HepG2 (cell line): ENCODE results near the gene CENPO. TPM values are rescaled to one million over a fixed set of nuclear protein-coding genes. Genes with fewer than 3 reads are reported as not detected.

Experiments
- ATAC-seq: fragments of 200-7000 bp; cut with Tn5 transposase; 3 replicates; pipeline ENCODE4 v1.9.1; 2020; ENCODE audit warnings: mild to moderate bottlenecking, moderate library complexity
- BruUV-seq: library from RNA; stranded (reverse); fragments of 400-500 nt; replicated peaks from 2 replicates; lab custom pipeline; 2021; lab: Mats Ljungman, UMichigan
- CTCF ChIA-PET: fragments of 300-600 bp; formaldehyde crosslinking; extraction: SDS; loops from one replicate; lab custom pipeline; 2021; ENCODE audit warnings: low total read pairs, inconsistent platforms, low intra/inter-chr PET ratio; lab: Yijun Ruan, JAX
- POLR2A ChIA-PET: fragments of 350-600 bp; sonication (Branson Sonifier 250); formaldehyde crosslinking; loops from one replicate; lab custom pipeline; 2020; ENCODE audit warnings: antibody characterized with exemption, inconsistent platforms; lab: Yijun Ruan, JAX
- DNase-seq: peaks from one replicate; pipeline ENCODE4 v3.0.0-alpha.2; 2015; ENCODE audit warnings: low spot score
- FAIRE-seq: peaks from 3 replicates; lab custom pipeline; 2011; peaks lifted over from hg19 to GRCh38; lab: Jason Lieb, UNC
- H2AFZ ChIP-seq: one replicate; pipeline ENCODE4 v1.6.1; 2011; ENCODE audit warnings: low read length, inconsistent platforms
- H3K27ac ChIP-seq: fragments of 300-600 bp; 3 replicates; pipeline ENCODE4 v1.8.0; 2011; ENCODE audit warnings: mixed run types, mild to moderate bottlenecking, mixed read lengths, low read length, inconsistent platforms; ENCODE audit not compliant: insufficient read depth; ENCODE audit errors: extremely low read length
- H3K27me3 ChIP-seq, 2 experiments: fragments of 200-600 bp in 1 of 2; 2 replicates in 1 of 2; 3 replicates in 1 of 2; pipeline versions ENCODE4 v1.6.0 to v1.8.0; 2011; ENCODE audit warnings: low read length in 2 of 2, mild to moderate bottlenecking in 2 of 2, moderate library complexity in 2 of 2, inconsistent platforms in 1 of 2; ENCODE audit not compliant: insufficient read depth in 2 of 2, control insufficient read depth in 1 of 2
- H3K36me3 ChIP-seq, 2 experiments: fragments of 200-600 bp in 1 of 2; replicated peaks in 1 of 2; 2 replicates in 1 of 2; 3 replicates in 1 of 2; pipeline versions ENCODE4 v1.5.1 to v1.8.0; 2011; ENCODE audit warnings: low read length in 2 of 2, inconsistent platforms in 1 of 2; ENCODE audit not compliant: insufficient read depth in 2 of 2, control insufficient read depth in 1 of 2
- H3K4me1 ChIP-seq: 2 replicates; pipeline ENCODE4 v1.5.1; 2012; ENCODE audit warnings: low read length, inconsistent platforms; ENCODE audit not compliant: insufficient read depth
- H3K4me2 ChIP-seq: 2 replicates; pipeline ENCODE4 v1.6.0; 2011; ENCODE audit warnings: low read depth, low read length, inconsistent platforms
- H3K4me3 ChIP-seq, 3 experiments: fragments of 200-600 bp in 1 of 3; sonication (generic), shearing (Covaris generic) in 1 of 3; replicated peaks in 1 of 3; 2 replicates each; pipeline ENCODE4 v1.5.1; 2011 to 2016; ENCODE audit warnings: low read length in 3 of 3, inconsistent platforms in 2 of 3, low read depth in 2 of 3, mild to moderate bottlenecking in 2 of 3, control low read depth in 1 of 3, mixed read lengths in 1 of 3; ENCODE audit not compliant: insufficient read depth in 1 of 3
- H3K79me2 ChIP-seq: one replicate; pipeline ENCODE4 v1.6.1; 2011; ENCODE audit warnings: low read length, inconsistent platforms; ENCODE audit not compliant: insufficient read depth
- H3K9ac ChIP-seq: 2 replicates; pipeline ENCODE4 v1.6.0; 2011; ENCODE audit warnings: mild to moderate bottlenecking, low read depth, low read length, inconsistent platforms; ENCODE audit not compliant: insufficient read depth
- H3K9me3 ChIP-seq: 2 replicates; pipeline ENCODE4 v1.5.1; 2012; ENCODE audit warnings: mild to moderate bottlenecking, low read length
- H4K20me1 ChIP-seq: 2 replicates; pipeline ENCODE4 v1.6.0; 2011; ENCODE audit warnings: inconsistent platforms, mild to moderate bottlenecking, low read length, moderate library complexity; ENCODE audit not compliant: insufficient read depth
- KLF15 ChIP-seq: sonication (generic); formaldehyde crosslinking; IDR thresholded peaks from 2 replicates; pipeline ENCODE4 v1.8.1; 2023; ENCODE audit warnings: borderline replicate concordance, mild to moderate bottlenecking, inconsistent platforms, missing genetic modification reagents, mixed read lengths
- NR2F6 ChIP-seq, 2 experiments: IDR thresholded peaks; 2 replicates each; pipeline ENCODE4 v1.6.1; 2016; ENCODE audit warnings: antibody characterized with exemption in 1 of 2, mild to moderate bottlenecking in 1 of 2
- RARA ChIP-seq: IDR thresholded peaks from 2 replicates; pipeline ENCODE4 v1.6.1; 2016; ENCODE audit warnings: missing genetic modification reagents, missing compliant biosample characterization
- SYNCRIP ChIP-seq: fragments of 200-400 bp; formaldehyde crosslinking; IDR thresholded peaks from 2 replicates; pipeline ENCODE4 v1.6.1; 2018; ENCODE audit warnings: mild to moderate bottlenecking, low read depth, low read length; ENCODE audit not compliant: insufficient read depth
- ZNF556 ChIP-seq: sonication (generic); formaldehyde crosslinking; IDR thresholded peaks from 2 replicates; pipeline ENCODE4 v1.4.0; 2020; ENCODE audit warnings: mild to moderate bottlenecking, missing genetic modification reagents, borderline replicate concordance
- ZNF703 ChIP-seq: sonication (generic); formaldehyde crosslinking; IDR thresholded peaks from 2 replicates; pipeline ENCODE4 v1.5.1; 2020; ENCODE audit warnings: missing genetic modification reagents, mild to moderate bottlenecking, moderate library complexity, borderline replicate concordance
- WGBS: methylation state at CpG from one replicate; pipeline ENCODE4 v1.1.6; 2017; ENCODE audit warnings: low lambda C conversion rate; 5-methylcytosine and 5-hydroxymethylcytosine counted together
- in situ Hi-C: cut with HindIII; loops from 2 replicates; pipeline ENCODE4 v1.10.0; 2017; ENCODE audit warnings: low pct_unique_long_range_greater_than_20kb; ENCODE audit not compliant: extremely low pct_ligation_motif_present
- intact Hi-C: fragments of 100-400 bp; cut with micrococcal nuclease; formaldehyde crosslinking; loops from one replicate; pipeline ENCODE4 v1.10.0; 2022; ENCODE audit not compliant: unreplicated experiment
- polyA plus RNA-seq, 8 experiments: library from polyadenylated mRNA; depleted of rRNA in 3 of 8; stranded (reverse) in 7 of 8; unstranded in 1 of 8; fragments of >200 nt; fragmentation: Illumina TruSeq in 4 of 8; extraction: Trizol in 4 of 8; gene quantifications; 2 replicates each; pipeline versions ENCODE4 v1.2.1 to v1.2.3, GENCODE V29; 2011 to 2016; ENCODE audit warnings: low read depth in 4 of 8, missing spikeins in 1 of 8, mixed read lengths in 1 of 8; ENCODE audit not compliant: insufficient read depth in 1 of 8
- total RNA-seq, 5 experiments: library from RNA; depleted of rRNA; stranded (reverse); fragments of >200 nt; fragmentation: Illumina TruSeq; extraction: Trizol; gene quantifications; 2 replicates each; pipeline ENCODE4 v1.2.3, GENCODE V29; 2016; ENCODE audit warnings: low read depth in 1 of 5
- TF ChIP-seq, protein P1 (sequence below): sonication (generic); formaldehyde crosslinking; conservative IDR thresholded peaks from 2 replicates; pipeline ENCODE4 v1.8.0; 2022; ENCODE audit warnings: low read depth, missing genetic modification reagents

Gene CENPO
- total and polyA plus RNA-seq, 2 of the 13 experiments (the other 11 are each of a cell fraction or from before 2014, with no cell fraction given) = 19.7 to 35.5 TPM

DNA sequence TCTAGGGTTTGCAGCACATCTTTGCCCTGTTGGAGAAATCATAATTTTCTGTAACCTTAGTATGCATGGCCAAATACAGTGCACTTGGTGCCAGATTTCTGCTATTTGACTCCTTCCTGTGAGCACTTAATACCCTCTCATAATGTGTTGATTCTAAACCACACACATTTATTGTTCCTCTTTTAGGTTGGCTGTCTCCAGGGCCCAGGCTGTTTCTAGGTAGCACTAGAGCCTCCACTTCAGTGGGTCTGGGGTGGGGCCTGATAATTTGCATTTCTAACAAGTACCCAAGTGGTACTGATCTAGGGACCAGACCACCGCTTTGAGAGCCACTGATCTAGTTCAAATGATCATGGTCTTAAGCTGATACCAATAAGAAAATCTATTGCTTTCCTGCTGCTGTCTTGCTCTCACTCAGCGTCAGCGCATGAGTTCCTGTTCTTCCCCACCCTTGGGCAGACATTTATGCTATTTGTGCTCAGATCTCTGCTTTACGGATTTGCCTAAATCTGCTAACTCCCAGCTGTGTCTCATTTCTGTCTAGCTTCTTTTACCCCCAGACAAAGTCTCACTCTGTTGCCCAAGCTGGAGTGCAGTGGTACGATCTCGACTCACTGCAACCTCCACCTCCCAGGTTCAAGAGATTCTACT is 7.4 kb upstream of the CENPO start:
- Histone ChIP-seq H3K27ac (no peak overlapping the region), H3K4me3 (no peak overlapping the region), H3K36me3 (peaks cover 0 to 12% of the 10 kb centered on the region in 2 experiments; a peak in 1 of 5 replicates), H3K27me3 (no peaks in the 10 kb centered on the region), H3K79me2 (no peaks in the 10 kb centered on the region), H2AFZ (no peak overlapping the region), H3K4me1 (peaks cover 13% of the 10 kb centered on the region), H3K4me2 (no peak overlapping the region), H3K9me3 (no peaks in the 10 kb centered on the region), H4K20me1 (no peaks in the 10 kb centered on the region), H3K9ac (no peak overlapping the region)
- DNase-seq (no peak), FAIRE-seq (no peak), ATAC-seq (no peak; the same call in 2 of the 3 replicates)
- 81% methylated on average over 6 of the region's 6 CpGs for WGBS
- TF ChIP-seq SYNCRIP = no peak
- TF ChIP-seq, protein P1, sequence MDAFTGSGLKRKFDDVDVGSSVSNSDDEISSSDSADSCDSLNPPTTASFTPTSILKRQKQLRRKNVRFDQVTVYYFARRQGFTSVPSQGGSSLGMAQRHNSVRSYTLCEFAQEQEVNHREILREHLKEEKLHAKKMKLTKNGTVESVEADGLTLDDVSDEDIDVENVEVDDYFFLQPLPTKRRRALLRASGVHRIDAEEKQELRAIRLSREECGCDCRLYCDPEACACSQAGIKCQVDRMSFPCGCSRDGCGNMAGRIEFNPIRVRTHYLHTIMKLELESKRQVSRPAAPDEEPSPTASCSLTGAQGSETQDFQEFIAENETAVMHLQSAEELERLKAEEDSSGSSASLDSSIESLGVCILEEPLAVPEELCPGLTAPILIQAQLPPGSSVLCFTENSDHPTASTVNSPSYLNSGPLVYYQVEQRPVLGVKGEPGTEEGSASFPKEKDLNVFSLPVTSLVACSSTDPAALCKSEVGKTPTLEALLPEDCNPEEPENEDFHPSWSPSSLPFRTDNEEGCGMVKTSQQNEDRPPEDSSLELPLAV (CRISPR knock-in tag) = no peak
- CTCF ChIA-PET = no interaction called here
- no TSS peak for BruUV-seq
- POLR2A ChIA-PET = no interaction called here
- in situ Hi-C loops = no loop called here
- intact Hi-C loops = no loop called here

DNA sequence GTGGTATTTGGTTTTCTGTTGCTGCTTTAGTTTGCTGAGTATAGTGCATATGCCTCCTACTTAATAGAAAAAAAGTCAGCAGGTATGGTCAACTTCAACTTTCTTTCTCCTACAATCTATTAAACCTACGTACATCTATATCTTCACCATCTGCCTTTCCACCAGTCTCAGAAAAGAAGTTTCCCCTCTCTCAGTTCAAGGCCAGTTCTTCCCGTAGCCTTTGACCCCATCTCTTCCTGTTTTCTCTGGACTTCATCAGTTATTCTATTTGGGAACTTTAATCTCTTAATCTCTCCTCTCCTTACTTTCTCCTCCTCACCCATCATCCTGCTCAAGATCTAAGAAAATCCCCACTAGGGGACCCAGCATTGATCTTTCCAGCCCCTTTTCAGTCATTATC is 5.7 kb upstream of the CENPO start:
- BruUV-seq = no TSS peak
- Histone ChIP-seq H3K9ac (no peak overlapping the region), H3K36me3 (peaks cover 0 to 12% of the 10 kb centered on the region in 2 experiments; a peak in 1 of 5 replicates), H3K4me3 (no peak overlapping the region), H3K4me2 (no peak overlapping the region), H2AFZ (no peak overlapping the region), H3K9me3 (no peaks in the 10 kb centered on the region), H4K20me1 (no peaks in the 10 kb centered on the region), H3K4me1 (peaks cover 29% of the 10 kb centered on the region), H3K27me3 (no peaks in the 10 kb centered on the region), H3K79me2 (no peaks in the 10 kb centered on the region), H3K27ac (no peak overlapping the region)
- in situ Hi-C loops = no loop called here
- intact Hi-C loops = no loop called here
- CTCF ChIA-PET = no interaction called here
- DNase-seq = no peak
- no peak for ATAC-seq
- POLR2A ChIA-PET = no interaction called here
- no peak for FAIRE-seq
- 60% methylated on average over 2 of the region's 2 CpGs for WGBS
- no peak for TF ChIP-seq KLF15 (CRISPR knock-in tag)
- TF ChIP-seq RARA (CRISPR knock-in tag) = peak; percentile 72
- no peak for TF ChIP-seq ZNF556
- TF ChIP-seq NR2F6 (IDR thresholded peaks at IDR 0.05) = no peak; the same call in 1 of the 2 replicates
- 0 out of 2 replicates have a peak, but pooled peaks have one; percentile 8 for TF ChIP-seq NR2F6 (CRISPR knock-in tag; IDR thresholded peaks at IDR 0.05)
- no peak for TF ChIP-seq ZNF703
